NCI-H1694 (cell line): ENCODE data around the gene HAND1.

ENCODE experiments used
- DNase-seq: peaks from one replicate; lab custom pipeline; 2025; lab: John Stamatoyannopoulos, UW

The HAND1 gene

GRCh38 chr5:154455585-154455984 is 22.4 kb downstream of the HAND1 start:
- DNase-seq = no peak

GRCh38 chr5:154451957-154452356 is 26.1 kb downstream of the HAND1 start:
- DNase-seq = no peak

GRCh38 chr5:154449786-154450185 is 28.2 kb downstream of the HAND1 start:
- no peak for DNase-seq

- DNase-seq = no peak
Measured at GRCh38 chr5:154447089-154447725, 30.8 kb downstream of the HAND1 start.

GRCh38 chr5:154446195-154447088 is 31.6 kb downstream of the HAND1 start:
- DNase-seq = no peak

GRCh38 chr5:154445422-154446194 is 32.4 kb downstream of the HAND1 start, which contains the start of gene SAP30L:
TSS of gene SAP30L (plus strand) at chr5:154445997. CDS start at chr5:154446605, 608 bp downstream.
- peak; percentile 80 for DNase-seq

GRCh38 chr5:154444556-154445421 is 33.2 kb downstream of the HAND1 start:
- no peak for DNase-seq

GRCh38 chr5:154442801-154443200 is 35.2 kb downstream of the HAND1 start:
- no peak for DNase-seq

- no peak for DNase-seq
Measured at GRCh38 chr5:154440540-154440939, 37.5 kb downstream of the HAND1 start.

- DNase-seq = no peak
Measured at GRCh38 chr5:154437281-154437965, 40.6 kb downstream of the HAND1 start.

- DNase-seq = no peak
Measured at GRCh38 chr5:154435226-154435625, 42.8 kb downstream of the HAND1 start.

GRCh38 chr5:154430961-154431630 is 46.9 kb downstream of the HAND1 start:
- no peak for DNase-seq

GRCh38 chr5:154430466-154430865 is 47.6 kb downstream of the HAND1 start:
- DNase-seq = no peak

- DNase-seq = no peak
Measured at GRCh38 chr5:154429341-154429740, 48.7 kb downstream of the HAND1 start.

- DNase-seq = no peak
Measured at GRCh38 chr5:154428208-154428607, 49.8 kb downstream of the HAND1 start.
